ENCODE data around the gene C2orf68.

DNA sequence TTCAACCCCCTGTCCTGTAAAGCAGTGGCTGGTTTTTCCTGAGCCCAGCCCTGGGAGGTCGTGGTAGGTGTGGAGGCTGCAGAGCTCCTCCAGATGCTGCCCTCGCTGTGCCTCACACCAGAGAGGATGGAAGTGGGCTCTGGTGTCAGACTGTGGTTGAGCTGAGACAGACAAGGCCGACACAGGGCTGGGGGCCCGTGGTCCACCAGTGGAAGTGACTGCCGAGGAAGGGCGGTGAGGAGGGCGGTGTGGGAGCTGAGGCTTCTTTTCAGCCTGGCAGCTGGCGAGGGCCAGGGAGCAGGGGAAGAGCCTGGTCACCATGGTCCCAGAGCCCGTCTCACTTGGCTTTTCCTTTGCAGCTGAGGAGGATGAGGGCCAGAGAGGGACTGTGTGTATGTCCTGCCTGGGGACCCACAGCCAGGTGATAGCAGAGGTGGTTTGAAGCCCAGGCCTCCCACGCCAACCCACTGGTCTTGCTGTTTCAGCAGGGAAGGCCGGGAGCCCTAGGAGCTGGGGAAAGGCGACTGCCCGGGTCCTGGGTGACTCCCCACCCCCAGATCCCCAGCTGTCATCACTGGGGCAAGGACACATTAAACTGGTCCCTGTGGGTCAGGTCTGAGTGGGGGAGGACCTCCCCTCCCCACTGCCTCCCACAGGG lies 47.6 kb upstream of the C2orf68 start:
- TF ChIP-seq, protein P1, sequence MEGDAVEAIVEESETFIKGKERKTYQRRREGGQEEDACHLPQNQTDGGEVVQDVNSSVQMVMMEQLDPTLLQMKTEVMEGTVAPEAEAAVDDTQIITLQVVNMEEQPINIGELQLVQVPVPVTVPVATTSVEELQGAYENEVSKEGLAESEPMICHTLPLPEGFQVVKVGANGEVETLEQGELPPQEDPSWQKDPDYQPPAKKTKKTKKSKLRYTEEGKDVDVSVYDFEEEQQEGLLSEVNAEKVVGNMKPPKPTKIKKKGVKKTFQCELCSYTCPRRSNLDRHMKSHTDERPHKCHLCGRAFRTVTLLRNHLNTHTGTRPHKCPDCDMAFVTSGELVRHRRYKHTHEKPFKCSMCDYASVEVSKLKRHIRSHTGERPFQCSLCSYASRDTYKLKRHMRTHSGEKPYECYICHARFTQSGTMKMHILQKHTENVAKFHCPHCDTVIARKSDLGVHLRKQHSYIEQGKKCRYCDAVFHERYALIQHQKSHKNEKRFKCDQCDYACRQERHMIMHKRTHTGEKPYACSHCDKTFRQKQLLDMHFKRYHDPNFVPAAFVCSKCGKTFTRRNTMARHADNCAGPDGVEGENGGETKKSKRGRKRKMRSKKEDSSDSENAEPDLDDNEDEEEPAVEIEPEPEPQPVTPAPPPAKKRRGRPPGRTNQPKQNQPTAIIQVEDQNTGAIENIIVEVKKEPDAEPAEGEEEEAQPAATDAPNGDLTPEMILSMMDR (IDR thresholded peaks at IDR 0.05): no peak
- no peak for TF ChIP-seq POLR2A (IDR thresholded peaks at IDR 0.05)

Data from thyroid gland (tissue), 4 donors.